Endodermal cell (in vitro differentiated cells): ENCODE results near the gene OPN1SW. TPM values are rescaled to one million over a fixed set of nuclear protein-coding genes. Genes with fewer than 3 reads are reported as not detected.

ENCODE experiments used
- DNase-seq: peaks from one replicate; pipeline ENCODE4 v3.0.0-alpha.2; 2017
- H3K27ac ChIP-seq: 2 replicates; pipeline ENCODE4 v1.5.1; 2013; ENCODE audit warnings: mild to moderate bottlenecking, low read depth, low read length, moderate library complexity
- H3K27me3 ChIP-seq: 2 replicates; pipeline ENCODE4 v1.6.1; 2013; ENCODE audit warnings: mild to moderate bottlenecking, low read length, moderate library complexity; ENCODE audit not compliant: insufficient read depth, control insufficient read depth, poor library complexity, severe bottlenecking
- H3K36me3 ChIP-seq: 2 replicates; pipeline ENCODE4 v1.7.0; 2013; ENCODE audit warnings: mild to moderate bottlenecking, low read length, moderate library complexity; ENCODE audit not compliant: control insufficient read depth, insufficient read depth
- H3K4me1 ChIP-seq: one replicate; pipeline ENCODE4 v1.7.0; 2013; ENCODE audit warnings: low read length; ENCODE audit not compliant: control insufficient read depth, insufficient read depth
- H3K4me3 ChIP-seq: 2 replicates; pipeline ENCODE4 v1.5.1; 2013; ENCODE audit warnings: mild to moderate bottlenecking, low read length, moderate library complexity
- H3K9ac ChIP-seq: 2 replicates; pipeline ENCODE4 v1.6.1; 2013; ENCODE audit warnings: mild to moderate bottlenecking, low read length, moderate library complexity; ENCODE audit not compliant: poor library complexity, severe bottlenecking; ENCODE audit errors: extremely low read depth
- H3K9me3 ChIP-seq: 2 replicates; pipeline ENCODE4 v1.6.1; 2013; ENCODE audit warnings: mild to moderate bottlenecking, low read length, moderate library complexity; ENCODE audit not compliant: control insufficient read depth
- H3K27ac Mint-ChIP-seq: 2 replicates; pipeline ENCODE4 v1.8.0; 2020; ENCODE audit warnings: mixed read lengths
- H3K27me3 Mint-ChIP-seq: 2 replicates; pipeline ENCODE4 v1.8.0; 2021; ENCODE audit warnings: mild to moderate bottlenecking, mixed read lengths; ENCODE audit not compliant: insufficient read depth
- H3K36me3 Mint-ChIP-seq: 2 replicates; pipeline ENCODE4 v1.8.0; 2020; ENCODE audit warnings: low read depth, mixed read lengths
- H3K4me1 Mint-ChIP-seq: 2 replicates; pipeline ENCODE4 v1.8.0; 2020; ENCODE audit warnings: mixed read lengths
- H3K4me3 Mint-ChIP-seq: 2 replicates; pipeline ENCODE4 v1.8.0; 2020; ENCODE audit warnings: mild to moderate bottlenecking, moderate library complexity, mixed read lengths
- H3K9me3 Mint-ChIP-seq: 2 replicates; pipeline ENCODE4 v1.8.0; 2020; ENCODE audit warnings: mild to moderate bottlenecking, mixed read lengths
- CTCF ChIP-seq: fragments of 200-600 bp; sonication (generic); conservative IDR thresholded peaks from 2 replicates; pipeline ENCODE4 v1.5.0; 2021; ENCODE audit warnings: antibody characterized with exemption, mild to moderate bottlenecking
- WGBS, 2 experiments: methylation state at CpG; one replicate each; pipeline versions ENCODE4 v1.1.5 to v1.1.7; 2013; ENCODE audit warnings: missing lambda C conversion rate in 2 of 2, mixed read lengths in 1 of 2; ENCODE audit not compliant: insufficient coverage in 1 of 2, insufficient read length in 1 of 2; 5-methylcytosine and 5-hydroxymethylcytosine counted together
- total RNA-seq, 2 donors: library from RNA; stranded (reverse); fragmentation: NEBNext Ultra II Directional in 1 of 2; extraction: Animal tissue kit (Norgen Biotek cat#: 25700) in 1 of 2; gene quantifications; 2 replicates in 1 of 2; 3 replicates in 1 of 2; pipeline ENCODE4 v1.2.1, GENCODE V29; 2021

Gene OPN1SW
- total RNA-seq, 2 donors from 2014 or later = not detected

GRCh38 chr7:128804484-128804883 is 28.9 kb upstream of the OPN1SW start:
- H3K27me3 Mint-ChIP-seq = no peaks in the 10 kb centered on the region
- H3K36me3 Mint-ChIP-seq = peaks cover 39% of the 10 kb centered on the region
- no peaks in the 10 kb centered on the region for H3K9me3 ChIP-seq
- no peak overlapping the region for H3K4me3 ChIP-seq
- H3K36me3 ChIP-seq = peaks cover 13% of the 10 kb centered on the region
- H3K4me1 ChIP-seq = no peaks in the 10 kb centered on the region
- H3K27me3 ChIP-seq = no peaks in the 10 kb centered on the region
- no peak overlapping the region for H3K4me3 Mint-ChIP-seq
- no peak overlapping the region for H3K27ac ChIP-seq
- no peaks in the 10 kb centered on the region for H3K4me1 Mint-ChIP-seq
- no peak for TF ChIP-seq CTCF
- no peaks in the 10 kb centered on the region for H3K9me3 Mint-ChIP-seq
- H3K27ac Mint-ChIP-seq = no peak overlapping the region
- no peak overlapping the region for H3K9ac ChIP-seq
- WGBS, 2 experiments = 71 to 76% methylated on average over 4 to 6 of the region's 6 CpGs
- peak; percentile 65 for DNase-seq

DNA sequence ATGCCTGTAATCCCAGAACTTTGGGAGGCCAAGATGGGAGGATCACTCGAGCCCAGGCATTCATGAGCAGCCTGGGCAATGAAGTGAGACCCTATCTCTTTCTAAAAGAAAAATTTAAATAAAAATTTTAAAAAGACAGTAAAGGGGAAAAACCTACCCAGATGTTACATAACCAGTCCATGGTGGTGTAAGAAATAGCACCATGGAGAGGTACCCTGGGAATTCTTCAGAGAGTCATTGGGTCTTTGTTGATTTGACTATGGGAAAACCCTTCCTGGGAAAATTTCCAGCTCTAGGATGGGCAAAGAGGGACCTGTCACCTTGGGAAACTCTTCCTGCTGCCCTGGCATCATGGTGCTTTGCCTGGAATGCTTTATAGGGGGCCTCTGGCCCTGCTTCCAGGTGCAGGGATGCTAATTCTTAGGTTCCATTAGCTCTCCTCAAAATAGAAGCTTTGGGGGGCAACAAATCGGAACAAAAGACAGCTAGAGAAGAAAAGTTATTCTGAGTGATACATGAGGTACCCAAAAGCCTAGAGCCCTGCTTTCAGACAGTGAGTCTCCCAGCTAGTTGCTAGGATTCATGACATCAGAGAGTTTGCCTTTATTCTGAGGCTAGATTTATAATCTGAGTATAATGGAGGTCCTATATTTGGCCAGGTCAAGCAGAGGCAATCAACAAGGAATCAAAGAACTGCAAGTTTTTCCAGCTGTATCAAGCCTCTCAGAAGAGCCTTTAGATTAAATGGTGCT is 26.2 kb upstream of the OPN1SW start:
- no peaks in the 10 kb centered on the region for H3K27me3 Mint-ChIP-seq
- Histone ChIP-seq H3K9ac (no peak overlapping the region), H3K4me1 (no peaks in the 10 kb centered on the region), H3K36me3 (peaks cover 4% of the 10 kb centered on the region), H3K27me3 (no peaks in the 10 kb centered on the region), H3K4me3 (no peak overlapping the region), H3K27ac (no peak overlapping the region), H3K9me3 (no peaks in the 10 kb centered on the region)
- no peaks in the 10 kb centered on the region for H3K9me3 Mint-ChIP-seq
- no peak for TF ChIP-seq CTCF
- peak; percentile 18 for DNase-seq
- H3K4me3 Mint-ChIP-seq = no peak overlapping the region
- H3K4me1 Mint-ChIP-seq = peaks cover 2% of the 10 kb centered on the region
- peaks cover 46% of the 10 kb centered on the region for H3K36me3 Mint-ChIP-seq
- H3K27ac Mint-ChIP-seq = no peak overlapping the region
- 88 to 100% methylated on average over 1 to 2 of the region's 2 CpGs for WGBS, 2 experiments

DNA sequence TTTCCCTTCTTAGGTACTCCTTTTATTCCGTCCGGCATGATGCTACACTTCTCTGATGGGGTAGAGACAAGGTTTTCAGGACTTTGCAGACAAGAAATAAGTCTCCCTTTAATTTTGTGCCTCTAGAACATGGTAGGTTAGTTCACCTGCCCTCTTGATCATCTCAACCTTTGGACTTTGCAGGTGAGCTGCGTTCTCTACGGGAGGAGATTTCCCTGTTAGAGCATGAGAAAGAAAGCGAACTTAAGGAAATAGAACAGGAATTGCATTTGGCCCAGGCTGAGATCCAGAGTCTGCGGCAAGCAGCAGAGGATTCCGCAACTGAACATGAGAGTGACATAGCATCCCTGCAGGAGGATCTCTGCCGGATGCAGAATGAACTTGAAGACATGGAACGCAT is 25.4 kb upstream of the OPN1SW start:
- DNase-seq = no peak
- H3K4me3 ChIP-seq = no peak overlapping the region
- Mint-ChIP-seq H3K36me3 (peaks cover 42% of the 10 kb centered on the region), H3K4me3 (no peak overlapping the region), H3K27ac (no peak overlapping the region), H3K27me3 (no peaks in the 10 kb centered on the region), H3K9me3 (no peaks in the 10 kb centered on the region), H3K4me1 (peaks cover 2% of the 10 kb centered on the region)
- H3K9ac ChIP-seq = no peak overlapping the region
- 95 to 96% methylated on average over 9 of the region's 9 CpGs for WGBS, 2 experiments
- no peak for TF ChIP-seq CTCF
- H3K36me3 ChIP-seq = no peaks in the 10 kb centered on the region
- no peaks in the 10 kb centered on the region for H3K9me3 ChIP-seq
- no peaks in the 10 kb centered on the region for H3K4me1 ChIP-seq
- no peak overlapping the region for H3K27ac ChIP-seq
- no peaks in the 10 kb centered on the region for H3K27me3 ChIP-seq
